ENCODE results near the gene CORO1A.
"Not testable (repeated sequence)": the region's sequence is repeated elsewhere in the genome, so short reads cannot be mapped to it uniquely, and the experiment has no call there.

Gene CORO1A

DNA sequence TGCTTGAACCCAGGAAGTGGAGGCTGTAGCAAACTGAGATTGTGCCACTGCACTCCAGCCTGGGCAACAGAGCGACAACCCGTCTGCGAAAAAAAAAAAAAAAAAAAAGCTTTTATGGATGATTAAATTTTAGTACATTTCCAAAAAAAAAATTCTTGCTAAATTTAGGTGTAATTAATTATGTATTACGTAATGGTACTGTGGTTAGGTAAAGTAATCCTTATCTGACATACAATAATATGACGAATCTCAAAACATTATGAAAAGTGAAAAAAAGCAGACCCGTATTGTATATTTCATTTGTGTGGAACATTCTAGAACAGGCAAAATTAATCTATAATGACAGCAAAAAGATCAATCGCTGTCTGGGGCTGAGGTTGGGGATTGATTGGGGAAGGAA lies 10.3 kb upstream of the CORO1A start:
- no peak for DNase-seq

DNA sequence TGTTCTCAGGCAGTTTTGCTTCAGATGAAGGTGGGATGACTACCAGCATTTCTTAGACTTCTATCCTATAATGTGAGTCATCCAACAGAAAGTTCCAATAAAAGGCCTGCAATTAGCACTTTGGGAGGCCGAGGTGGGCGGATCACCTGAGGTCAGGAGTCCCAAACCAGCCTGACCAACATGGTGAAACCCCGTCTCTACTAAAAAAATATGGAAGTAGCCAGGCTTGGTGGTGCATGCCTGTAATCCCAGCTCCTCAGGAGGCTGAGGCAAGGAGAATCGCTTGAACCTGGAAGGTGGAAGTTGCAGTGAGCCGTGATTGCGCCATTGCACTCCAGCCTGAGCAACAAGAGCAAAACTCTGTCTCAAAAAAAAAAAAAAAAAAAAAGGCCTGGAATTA lies 6.5 kb upstream of the CORO1A start:
- not testable (repeated sequence) for DNase-seq

DNA sequence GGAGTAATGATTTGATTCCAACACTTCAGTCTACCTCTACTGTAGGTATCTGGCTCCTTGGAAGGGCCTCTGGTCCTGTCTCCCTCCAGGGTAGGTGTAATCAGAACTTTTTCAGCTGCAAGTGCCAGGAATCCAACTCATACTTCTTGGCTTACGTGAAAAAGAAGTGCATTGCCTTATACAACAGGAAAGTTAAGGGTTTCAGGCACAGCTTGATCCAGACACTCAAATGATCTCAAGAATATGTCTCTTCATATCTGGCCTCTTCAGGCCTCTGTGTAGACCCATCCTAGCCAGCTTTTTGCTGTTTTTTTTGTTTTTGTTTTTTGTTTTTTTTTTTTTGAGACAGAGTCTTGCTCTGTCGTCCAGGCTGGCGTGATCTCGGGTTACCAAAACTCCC lies 4.2 kb upstream of the CORO1A start:
- no peak for DNase-seq

DNA sequence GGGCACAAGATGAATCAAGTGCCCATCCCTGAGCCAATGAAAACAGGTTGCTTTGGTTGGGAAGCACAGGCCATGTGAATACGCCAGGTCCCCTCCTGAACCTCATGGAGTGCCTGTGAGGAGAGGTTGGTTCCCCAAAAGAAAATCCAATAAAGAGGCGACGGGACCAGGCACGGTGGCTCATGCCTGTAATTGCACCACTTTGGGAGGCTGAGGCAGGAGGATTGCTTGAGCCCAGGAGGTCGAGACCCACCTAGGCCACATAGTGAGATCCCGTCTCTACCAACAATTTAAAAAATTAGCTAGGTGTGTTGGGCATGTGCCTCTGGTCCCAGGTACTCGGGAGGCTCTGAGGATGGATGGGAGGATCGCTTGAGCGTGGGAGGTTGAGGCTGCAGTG lies 3.5 kb upstream of the CORO1A start:
- no peak for DNase-seq

- no peak for DNase-seq
These were observed 2.7 kb upstream of the CORO1A start for GRCh38 chr16:30180741-30181140.

- DNase-seq = peak; percentile 89
These were observed 891 bp downstream of the CORO1A start for GRCh38 chr16:30184096-30184890.

DNA sequence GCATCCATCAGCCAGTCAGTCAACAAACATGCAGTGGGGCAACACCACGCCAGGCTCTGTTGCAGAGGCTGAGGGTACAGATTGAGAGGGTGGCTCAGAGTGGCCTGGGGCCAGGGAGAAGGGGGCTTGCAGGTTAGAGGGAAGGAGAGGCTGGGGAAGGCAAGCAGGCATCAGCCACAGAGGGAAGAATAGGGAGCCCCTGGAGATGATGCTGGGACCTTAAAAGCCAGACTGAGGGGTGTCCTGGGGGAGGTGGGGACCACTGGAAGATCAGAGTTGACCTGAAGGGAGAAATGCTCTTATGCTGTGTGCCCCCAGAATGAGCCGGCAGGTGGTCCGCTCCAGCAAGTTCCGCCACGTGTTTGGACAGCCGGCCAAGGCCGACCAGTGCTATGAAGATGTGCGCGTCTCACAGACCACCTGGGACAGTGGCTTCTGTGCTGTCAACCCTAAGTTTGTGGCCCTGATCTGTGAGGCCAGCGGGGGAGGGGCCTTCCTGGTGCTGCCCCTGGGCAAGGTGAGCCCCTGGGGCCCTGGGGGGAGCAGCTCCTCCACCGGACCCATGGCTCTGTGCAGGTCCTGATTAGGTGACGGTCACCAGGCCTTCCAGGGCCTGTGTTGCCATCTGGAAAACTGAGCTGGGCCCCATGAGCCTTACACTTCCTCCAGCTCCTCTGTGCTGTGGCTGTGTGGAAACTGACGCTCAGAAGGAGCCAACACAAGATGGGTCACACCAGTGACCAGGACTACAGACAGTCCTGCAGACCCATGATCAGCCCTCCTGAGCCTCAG lies 1.7 kb downstream of the CORO1A start:
- no peak for DNase-seq

- peak; percentile 97 for DNase-seq
These were observed 2.5 kb downstream of the CORO1A start for GRCh38 chr16:30185683-30186421.

GRCh38 chr16:30186444-30186781 lies 3.0 kb downstream of the CORO1A start:
- no peak for DNase-seq

GRCh38 chr16:30186782-30187555 lies 3.6 kb downstream of the CORO1A start:
- peak; percentile 89 for DNase-seq

GRCh38 chr16:30187556-30187865 lies 4.1 kb downstream of the CORO1A start:
- no peak for DNase-seq

- DNase-seq = no peak
These were observed 4.7 kb downstream of the CORO1A start for GRCh38 chr16:30187971-30188561.

GRCh38 chr16:30191158-30191557 lies 7.8 kb downstream of the CORO1A start:
- DNase-seq = not testable (repeated sequence)

DNA sequence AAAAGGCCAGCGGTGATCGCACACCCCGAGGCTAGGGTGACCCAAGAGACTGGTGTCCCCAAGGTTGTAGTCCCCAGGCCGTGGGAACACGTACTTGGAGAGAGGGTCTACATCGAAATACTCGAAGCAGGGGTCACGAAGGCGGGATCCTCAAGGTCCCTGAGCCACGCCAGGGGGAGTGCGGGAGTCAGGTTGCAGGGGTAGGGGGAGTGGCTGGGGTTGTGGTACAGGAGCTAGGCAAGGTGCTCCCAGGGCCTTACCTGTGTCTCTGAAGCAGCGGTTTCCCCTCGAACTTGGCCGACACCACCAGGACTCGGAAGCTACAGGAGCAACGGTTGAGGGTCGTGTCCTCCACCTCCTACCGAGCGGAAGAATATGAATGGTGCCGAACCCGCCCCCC lies 9.7 kb downstream of the CORO1A start:
- not testable (repeated sequence) for DNase-seq

- not testable (repeated sequence) for DNase-seq
These were observed 10.2 kb downstream of the CORO1A start, which contains the start of the genes BOLA2B and SLX1A for GRCh38 chr16:30193615-30194014. TSS of gene BOLA2B (minus strand) at chr16:30193666. CDS start at chr16:30193595, 71 bp downstream. TSS of gene SLX1A (plus strand) at chr16:30193875. CDS start at chr16:30194085, 210 bp downstream.

GRCh38 chr16:30194172-30194925 lies 10.9 kb downstream of the CORO1A start:
- DNase-seq = not testable (repeated sequence)

DNA sequence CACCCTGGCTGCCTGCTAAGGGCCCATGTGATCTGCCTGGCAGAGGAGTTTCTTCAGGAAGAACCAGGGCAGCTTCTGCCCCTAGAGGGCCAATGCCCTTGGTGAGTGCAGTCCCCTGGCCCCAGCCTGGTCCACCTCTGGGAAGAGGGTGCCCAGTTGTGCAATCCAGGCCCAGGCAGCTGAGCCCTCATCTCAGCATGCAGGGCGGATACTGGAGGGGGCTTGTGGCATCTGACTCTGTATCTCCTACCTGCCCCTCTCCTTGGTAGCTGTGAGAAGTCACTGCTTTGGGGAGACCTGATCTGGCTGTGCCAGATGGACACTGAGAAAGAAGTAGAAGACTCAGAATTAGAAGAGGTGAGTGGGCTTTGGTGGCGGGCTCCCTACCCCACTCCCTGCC lies 13.6 kb downstream of the CORO1A start:
- DNase-seq = not testable (repeated sequence)

- not testable (repeated sequence) for DNase-seq
These were observed 15.6 kb downstream of the CORO1A start, which contains the start of gene SULT1A3 for GRCh38 chr16:30199049-30199448. TSS of gene SULT1A3 (plus strand) at chr16:30199255. CDS start at chr16:30200729, 1,474 bp downstream.

DNA sequence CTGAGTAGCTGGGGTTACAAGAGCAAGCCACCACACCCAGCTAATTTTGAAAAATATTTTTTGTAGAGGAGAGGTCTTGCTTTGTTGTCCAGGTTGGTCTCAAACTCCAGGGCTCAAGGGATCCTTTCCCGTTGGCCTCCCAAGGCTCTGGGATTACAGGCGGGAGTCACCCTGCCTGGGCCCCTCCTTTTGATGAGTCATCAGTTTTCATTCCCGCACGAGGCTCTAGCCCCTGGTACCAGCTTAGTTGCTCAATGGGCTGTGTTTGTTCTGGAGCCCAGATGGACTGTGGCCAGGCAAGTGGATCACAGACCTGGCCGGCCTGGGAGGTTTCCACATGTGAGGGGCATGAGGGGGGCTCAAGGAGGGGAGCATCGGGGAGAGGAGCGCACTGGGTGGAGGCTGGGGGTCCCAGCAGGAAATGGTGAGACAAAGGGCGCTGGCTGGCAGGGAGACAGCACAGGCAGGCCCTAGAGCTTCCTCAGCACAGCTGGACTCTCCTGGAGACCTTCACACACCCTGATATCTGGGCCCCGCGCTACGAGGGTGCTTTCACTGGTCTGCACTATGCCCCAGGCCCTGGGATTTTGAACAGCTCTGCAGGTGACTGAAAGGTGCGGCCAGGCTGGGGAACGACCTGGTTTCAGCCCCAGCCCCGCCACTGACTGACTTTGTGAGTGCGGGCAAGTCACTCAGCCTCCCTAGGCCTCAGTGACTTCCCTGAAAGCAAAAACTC lies 16.4 kb downstream of the CORO1A start:
- DNase-seq = not testable (repeated sequence)

- not testable (repeated sequence) for DNase-seq
These were observed 22.3 kb downstream of the CORO1A start for GRCh38 chr16:30205541-30206236.

Measured in activated CD4-positive, alpha-beta T cell treated with anti-CD3 and anti-CD28 coated beads, Interleukin-2, amount 50 U/mL, for 16 hours (primary cell).